Lung (tissue), 12 donors: ENCODE results near the gene KCTD17. TPM values are rescaled to one million over a fixed set of nuclear protein-coding genes. Genes with fewer than 3 reads are reported as not detected.

ENCODE experiments used
- ATAC-seq: fragments of 200-7000 bp; cut with Tn5 transposase; one replicate; pipeline ENCODE4 v1.9.1; 2020; ENCODE audit warnings: moderate number of reproducible peaks; ENCODE audit not compliant: insufficient read depth, low FRiP score
- DNase-seq, 3 donors: peaks; one replicate each; pipeline ENCODE4 v3.0.0-alpha.2; 2013 to 2017
- H3K27ac ChIP-seq, 2 donors: one replicate each; pipeline ENCODE4 v1.5.1; 2013; ENCODE audit warnings: mild to moderate bottlenecking in 2 of 2, moderate library complexity in 2 of 2, control low read depth in 1 of 2, inconsistent platforms in 1 of 2, low read depth in 1 of 2, low read length in 1 of 2
- H3K27me3 ChIP-seq, 3 donors: one replicate each; pipeline ENCODE4 v1.5.1; 2013; ENCODE audit warnings: low read length in 2 of 3; ENCODE audit not compliant: control insufficient read depth in 3 of 3, insufficient read depth in 3 of 3
- H3K36me3 ChIP-seq, 4 donors: one replicate each; pipeline ENCODE4 v1.5.1; 2013; ENCODE audit warnings: low read length in 4 of 4, mild to moderate bottlenecking in 1 of 4, moderate library complexity in 1 of 4; ENCODE audit not compliant: control insufficient read depth in 4 of 4, insufficient read depth in 4 of 4
- H3K4me1 ChIP-seq, 5 donors: one replicate each; pipeline ENCODE4 v1.5.1; 2013; ENCODE audit warnings: low read length in 5 of 5, mild to moderate bottlenecking in 2 of 5, moderate library complexity in 1 of 5; ENCODE audit not compliant: control insufficient read depth in 5 of 5, insufficient read depth in 5 of 5
- H3K4me3 ChIP-seq: one replicate; pipeline ENCODE4 v1.5.1; 2013; ENCODE audit warnings: mild to moderate bottlenecking, control low read depth, moderate library complexity
- H3K9ac ChIP-seq, 2 donors: one replicate each; pipeline ENCODE4 v1.5.1; 2013; ENCODE audit warnings: low read length in 2 of 2, control low read depth in 1 of 2; ENCODE audit not compliant: insufficient read depth in 1 of 2
- H3K9me3 ChIP-seq, 4 donors: one replicate each; pipeline ENCODE4 v1.5.1; 2013; ENCODE audit warnings: low read length in 3 of 4, mild to moderate bottlenecking in 1 of 4, moderate library complexity in 1 of 4; ENCODE audit not compliant: control insufficient read depth in 4 of 4, insufficient read depth in 3 of 4
- CTCF ChIP-seq: IDR thresholded peaks from 2 replicates; pipeline ENCODE4 v1.5.1; 2012; ENCODE audit warnings: mild to moderate bottlenecking; ENCODE audit errors: control extremely low read depth, extremely low read depth
- WGBS, 2 donors: extraction: QIAGEN DNeasy Blood & Tissue Kit; methylation state at CpG; one replicate each; pipeline ENCODE4 v1.1.7; 2013; 5-methylcytosine and 5-hydroxymethylcytosine counted together
- polyA plus RNA-seq, 2 donors: library from polyadenylated mRNA; stranded (reverse); fragments of 200-250 nt; gene quantifications; one replicate each; pipeline ENCODE4 v1.2.1, GENCODE V29; 2013
- total RNA-seq, 2 donors: library from RNA; depleted of rRNA in 1 of 2; stranded (reverse); fragments of >200 nt in 1 of 2; gene quantifications; one replicate each; pipeline ENCODE4 v1.2.1, GENCODE V29; 2014 to 2021
- donor health status: control.
- donor health status: control.
- donor health status: Bipolar disorder and iron deficiency.
- donor health status: healthy.
- donor health status: DM: yes; HTN: yes; CAD: no.

The KCTD17 gene
- total and polyA plus RNA-seq, 4 donors = 9.7 to 26.0 (median 18.3) TPM

DNA sequence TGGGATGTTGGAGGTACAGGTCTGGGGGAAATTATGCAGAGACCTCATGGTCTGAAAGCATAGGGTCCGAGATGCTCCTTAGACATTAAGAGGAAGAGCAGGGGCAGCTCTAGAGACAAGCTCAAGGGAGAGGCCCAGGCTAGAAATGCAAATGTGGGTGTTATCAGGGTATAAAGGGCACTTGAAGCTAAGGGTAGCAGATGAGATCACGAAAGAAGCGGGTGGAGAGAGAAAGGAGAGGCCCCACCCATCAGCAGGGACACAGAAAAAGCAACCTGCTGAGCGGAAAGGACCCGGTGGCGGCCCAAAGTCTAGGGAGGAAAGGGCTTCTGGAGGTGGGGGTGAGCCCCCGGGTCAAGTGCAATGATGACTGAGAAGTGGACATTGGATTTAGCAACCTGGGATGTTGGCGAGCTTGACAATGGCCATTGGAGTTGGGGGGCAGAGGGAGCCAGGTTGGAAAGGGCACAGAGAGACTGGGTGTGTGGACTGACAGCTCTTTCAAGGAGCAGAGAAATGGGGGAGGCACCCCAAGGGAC is 49.1 kb downstream of the KCTD17 start:
- DNase-seq = no peak
- 57 to 81% methylated on average over 8 of the region's 8 CpGs for WGBS, 2 donors
- H3K27me3 ChIP-seq = peaks cover 0 to 5% (median 3%) of the 10 kb centered on the region in 3 donors
- H3K4me1 ChIP-seq = peaks cover 0 to 12% (median 0%) of the 10 kb centered on the region in 5 donors
- no peak overlapping the region for H3K9ac ChIP-seq
- no peaks in the 10 kb centered on the region for H3K9me3 ChIP-seq
- peak; percentile 13 for ATAC-seq
- H3K27ac ChIP-seq = no peak overlapping the region
- no peak for TF ChIP-seq CTCF
- no peaks in the 10 kb centered on the region for H3K36me3 ChIP-seq
- H3K4me3 ChIP-seq = no peak overlapping the region

DNA sequence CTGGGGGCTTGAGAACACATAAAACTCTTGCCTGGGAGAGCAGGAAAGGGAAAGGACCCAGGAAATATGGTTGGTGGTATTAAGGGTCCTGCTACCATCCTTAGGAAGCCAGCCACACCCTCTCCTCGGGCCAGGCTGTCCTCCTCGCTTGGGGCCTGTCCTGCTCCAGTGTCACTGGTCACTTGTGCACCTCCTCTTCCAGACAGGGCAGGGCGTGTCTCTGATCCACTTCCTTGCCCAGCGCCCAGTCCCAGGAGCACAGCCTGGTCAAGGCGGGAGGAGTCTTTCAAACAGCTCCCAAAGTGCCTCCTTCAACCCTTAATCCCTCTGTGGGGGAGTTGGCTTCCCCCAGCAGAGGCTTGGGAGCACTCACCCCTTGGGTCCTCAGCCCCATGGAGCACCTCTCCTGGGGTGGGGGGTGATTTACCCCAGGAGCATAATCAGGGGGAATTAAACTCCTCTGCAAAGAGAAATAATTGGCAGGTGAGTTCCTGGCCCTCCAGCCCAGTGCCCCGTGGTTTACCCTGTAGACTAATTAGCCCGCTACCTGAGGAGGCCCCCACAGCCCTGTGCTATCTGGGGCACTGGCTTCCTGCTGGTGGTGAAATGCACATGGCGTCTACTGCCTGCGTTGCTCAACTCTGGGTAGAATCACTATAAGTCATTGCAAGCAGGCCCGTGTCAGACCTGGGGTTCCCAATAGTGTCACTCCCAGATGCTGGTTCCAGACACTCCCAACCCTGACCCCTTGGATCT is 49.9 kb downstream of the KCTD17 start:
- peaks cover 0 to 5% (median 0%) of the 10 kb centered on the region in 3 donors for H3K27me3 ChIP-seq
- no peak overlapping the region for H3K27ac ChIP-seq
- no peaks in the 10 kb centered on the region for H3K9me3 ChIP-seq
- H3K36me3 ChIP-seq = no peaks in the 10 kb centered on the region
- DNase-seq = no peak
- H3K4me3 ChIP-seq = no peak overlapping the region
- 67 to 77% methylated on average over 10 of the region's 10 CpGs for WGBS, 2 donors
- no peak for TF ChIP-seq CTCF
- H3K9ac ChIP-seq = no peak overlapping the region
- no peak for ATAC-seq
- H3K4me1 ChIP-seq = peaks cover 0 to 12% (median 0%) of the 10 kb centered on the region in 5 donors

DNA sequence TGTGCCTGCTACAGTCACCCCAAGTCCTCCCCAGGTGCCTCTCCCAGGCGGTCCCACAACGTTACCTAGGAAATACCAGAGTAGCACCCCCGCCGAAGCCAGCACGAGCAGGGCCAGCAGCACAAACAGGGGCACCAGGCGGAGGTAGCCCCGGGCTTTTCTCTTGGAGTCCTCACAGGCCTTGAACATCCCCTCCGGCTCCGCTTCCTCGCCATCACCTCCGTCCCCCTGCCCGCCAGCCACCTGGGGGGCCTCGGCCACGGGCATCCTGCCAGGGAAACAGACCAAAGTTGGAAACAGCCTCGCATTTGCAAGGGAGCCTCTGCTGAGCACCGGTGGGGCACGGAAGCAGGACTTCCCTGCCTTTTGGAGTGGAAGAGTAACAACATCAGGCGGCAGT is 51.6 kb downstream of the KCTD17 start:
- no peak for DNase-seq
- Histone ChIP-seq H3K4me1 (peaks cover 0 to 12% (median 0%) of the 10 kb centered on the region in 5 donors), H3K9ac (no peak overlapping the region), H3K27me3 (peaks cover 0 to under 1% (median 0%) of the 10 kb centered on the region in 3 donors), H3K36me3 (no peaks in the 10 kb centered on the region), H3K9me3 (no peaks in the 10 kb centered on the region), H3K4me3 (no peak overlapping the region), H3K27ac (no peak overlapping the region)
- WGBS, 2 donors = 61% methylated on average over 18 of the region's 18 CpGs
- ATAC-seq = no peak
- TF ChIP-seq CTCF = no peak
